ELR (cell line): ENCODE measurements around the gene DMAC2L.

Experiments
- DNase-seq: peaks from one replicate; pipeline ENCODE4 v3.0.0-alpha.2; 2015; ENCODE audit warnings: low read depth

The DMAC2L gene

DNA sequence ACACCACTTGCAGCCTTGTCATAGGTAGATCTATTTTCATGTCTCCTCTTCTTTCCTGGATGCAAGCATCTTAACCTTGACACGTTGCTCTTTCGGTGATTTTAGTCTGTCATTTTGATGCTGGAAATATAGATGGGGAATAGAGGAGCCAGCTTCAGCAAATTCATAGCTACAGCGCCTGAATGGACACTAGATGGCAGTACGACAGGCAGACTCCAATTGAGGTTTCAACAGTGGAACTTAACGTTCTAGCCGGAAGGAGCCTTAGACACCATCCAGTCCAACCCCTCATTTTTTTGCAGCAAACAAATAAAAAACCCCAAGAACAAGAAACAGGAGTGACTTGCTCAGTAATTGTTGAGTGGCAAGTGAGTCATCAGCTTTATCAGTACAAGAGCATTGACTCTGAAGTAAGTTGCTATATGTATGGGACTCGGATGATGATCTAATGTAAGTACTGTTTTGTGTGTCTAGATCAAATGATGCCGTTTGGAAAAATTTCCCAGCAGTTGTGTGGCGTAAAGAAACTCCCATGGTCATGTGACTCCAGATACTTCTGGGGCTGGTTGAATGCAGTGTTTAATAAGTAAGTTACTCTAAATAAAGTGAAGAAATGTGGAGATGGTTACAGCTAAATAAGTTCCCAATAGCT lies 9.0 kb downstream of the DMAC2L start:
- peak; percentile 98 for DNase-seq

DNA sequence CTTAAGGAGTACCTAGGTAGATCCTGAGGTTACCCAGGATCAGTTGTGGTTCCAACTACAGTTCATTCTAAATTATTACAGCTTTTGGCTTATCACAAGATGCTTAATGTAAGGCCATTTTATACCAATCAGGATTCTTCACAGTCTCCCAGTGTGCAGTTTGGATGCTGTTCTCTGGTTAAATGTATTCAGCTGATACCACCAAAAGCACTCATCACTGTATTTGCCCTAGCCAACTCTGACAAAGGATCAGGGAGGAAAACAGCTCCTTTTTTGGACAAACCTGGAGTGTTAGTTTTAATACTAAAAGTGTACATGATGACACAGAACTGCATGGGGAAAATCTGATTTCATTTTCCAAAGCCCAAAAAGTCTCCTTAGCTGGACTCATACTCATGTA lies 19.5 kb downstream of the DMAC2L start:
- no peak for DNase-seq

DNA sequence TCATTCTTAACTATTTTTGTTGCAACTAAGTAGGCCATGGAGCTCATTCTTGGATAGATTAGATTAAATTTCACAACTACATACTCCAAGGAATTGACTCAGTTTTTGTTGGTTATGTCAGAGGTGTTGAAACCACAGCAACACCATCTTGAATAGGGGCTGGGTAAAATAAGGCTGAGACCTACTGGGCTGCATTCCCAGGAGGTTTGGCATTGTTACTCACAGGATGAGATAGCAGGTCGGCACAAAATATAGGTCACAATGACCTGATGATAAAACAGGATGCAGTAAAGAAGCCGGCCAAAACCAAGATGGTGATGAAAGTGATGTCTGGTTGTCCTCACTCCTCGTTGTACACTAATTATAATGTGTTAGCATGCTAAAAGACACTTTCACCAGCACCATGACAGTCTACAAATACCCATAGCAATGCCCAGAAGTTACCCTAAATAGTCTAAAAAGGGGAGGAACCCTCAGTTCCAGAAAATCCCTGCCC lies 20.9 kb downstream of the DMAC2L start:
- peak; percentile 74 for DNase-seq

DNA sequence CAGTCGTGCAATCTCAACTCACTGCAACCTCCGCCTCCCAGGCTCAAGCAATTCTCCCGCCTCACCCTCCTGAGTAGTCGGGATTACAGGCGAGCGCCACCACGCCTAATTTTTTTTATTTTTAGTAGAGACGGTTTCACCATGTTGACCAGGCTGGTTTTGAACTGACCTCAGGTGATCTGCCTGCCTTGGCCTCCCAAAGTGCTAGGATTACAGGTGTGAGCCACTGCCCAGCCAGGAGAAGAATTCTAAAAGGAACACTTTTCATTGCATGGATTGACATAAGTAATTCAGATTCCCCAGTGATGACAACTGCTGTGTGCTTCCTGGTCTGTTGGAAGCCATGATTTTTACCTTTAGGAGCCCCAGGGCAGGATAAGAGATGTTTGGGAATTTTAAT lies 22.1 kb downstream of the DMAC2L start:
- DNase-seq: no peak

DNA sequence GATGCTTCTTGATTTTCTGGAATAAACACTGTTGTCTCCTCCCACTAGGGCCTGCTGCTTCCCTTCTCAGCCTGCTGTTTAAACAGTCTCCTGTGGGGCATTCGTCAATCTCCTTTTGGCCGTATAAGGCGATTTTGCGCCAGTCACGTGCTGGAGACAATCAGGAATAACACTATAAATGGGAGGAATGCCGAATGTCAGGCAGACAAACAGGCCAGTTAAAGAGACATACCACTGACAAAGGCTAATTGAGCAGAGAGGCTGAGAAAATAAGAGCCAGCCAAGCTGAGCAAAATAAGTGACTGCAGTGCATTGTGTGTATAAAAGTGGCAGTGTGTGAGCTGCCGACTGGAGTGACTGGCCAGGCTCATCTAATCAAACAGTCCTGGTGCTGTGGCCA lies 23.3 kb downstream of the DMAC2L start:
- DNase-seq: peak; percentile 40

DNA sequence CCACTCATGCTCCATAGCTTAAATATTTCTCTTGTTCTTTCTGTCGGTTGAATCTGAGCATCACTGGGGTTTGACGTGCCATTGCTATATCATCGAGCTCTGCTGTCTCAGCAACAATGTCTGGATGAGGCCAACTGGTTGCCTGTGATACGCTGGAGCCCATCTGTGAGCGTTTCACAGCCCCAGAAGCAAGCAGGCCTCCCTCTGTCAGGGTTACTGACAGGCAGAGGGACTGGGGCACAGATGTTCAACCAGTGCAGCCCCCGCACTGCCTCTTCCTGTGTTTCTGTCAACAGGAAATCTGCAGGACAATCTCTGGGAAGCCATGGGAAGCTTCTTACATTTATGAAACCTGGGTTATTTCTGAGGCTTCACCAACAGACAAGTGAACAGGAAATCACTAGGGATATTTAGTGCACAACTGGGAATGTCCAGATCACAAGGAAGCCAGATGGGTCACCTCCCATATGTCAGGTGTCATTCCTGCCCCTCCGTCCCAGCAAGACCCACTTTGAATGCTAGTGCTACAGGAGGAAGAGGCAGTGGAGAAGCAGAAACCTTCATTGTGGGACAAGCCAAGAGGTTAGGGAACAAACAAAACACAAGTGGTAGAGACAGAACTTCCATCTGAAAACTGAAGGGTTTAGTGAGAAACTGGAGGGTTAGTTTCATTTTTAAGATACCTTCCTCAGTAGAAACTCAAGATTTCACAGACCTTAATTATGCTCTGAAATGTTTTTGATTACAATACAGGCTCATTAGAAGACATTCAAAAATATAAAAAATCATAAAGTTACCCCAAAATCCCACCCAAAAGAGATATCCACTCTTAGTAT lies 24.1 kb downstream of the DMAC2L start:
- no peak for DNase-seq

DNA sequence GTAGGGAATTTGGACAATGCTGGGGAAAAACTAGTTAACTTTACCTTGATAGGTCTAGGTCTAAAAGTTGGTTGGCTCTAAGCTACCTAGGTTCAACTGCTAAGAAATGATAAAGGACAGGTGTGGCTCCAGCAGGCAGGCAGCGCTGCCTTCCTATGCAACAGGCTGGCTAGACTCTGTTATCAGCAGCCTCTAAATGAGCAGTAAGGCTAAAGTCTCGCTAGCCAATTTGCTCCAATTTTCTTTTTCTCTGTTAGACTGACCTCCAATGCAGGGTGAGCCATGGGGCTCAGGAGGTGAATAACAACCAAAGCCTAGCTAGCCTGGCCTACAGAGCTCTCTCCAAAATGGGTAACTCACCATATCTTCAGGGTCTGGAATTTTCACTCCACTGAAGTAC lies 26.5 kb downstream of the DMAC2L start:
- no peak for DNase-seq

DNA sequence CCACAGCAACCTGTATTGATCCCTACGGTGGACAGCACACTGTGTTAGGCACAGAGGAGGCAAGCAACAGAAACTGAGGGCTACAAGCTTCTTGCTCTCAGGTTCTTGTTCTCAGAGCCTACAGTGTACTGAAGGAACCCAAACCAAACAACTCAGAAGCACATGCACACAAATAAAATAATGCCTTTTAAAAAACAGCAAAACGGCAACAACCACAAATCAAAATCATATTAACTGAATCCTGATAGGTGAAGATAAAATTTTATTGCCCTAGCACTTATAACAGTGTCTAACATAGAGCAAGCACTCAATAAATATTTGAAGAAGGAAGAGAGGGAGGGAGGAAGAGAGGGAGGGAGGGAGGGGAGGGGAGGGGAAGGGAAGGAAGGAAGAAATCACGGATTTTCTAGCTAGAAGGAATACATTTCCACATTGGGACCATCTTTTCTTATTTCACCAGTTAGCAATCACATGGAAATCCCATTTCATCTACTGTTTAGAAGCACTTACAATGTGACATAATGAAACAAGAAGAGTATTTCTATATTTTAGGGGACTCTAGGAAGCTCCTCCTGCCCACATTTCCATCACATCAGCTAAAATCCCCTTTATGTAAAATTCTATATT lies 27.2 kb downstream of the DMAC2L start:
- no peak for DNase-seq

DNA sequence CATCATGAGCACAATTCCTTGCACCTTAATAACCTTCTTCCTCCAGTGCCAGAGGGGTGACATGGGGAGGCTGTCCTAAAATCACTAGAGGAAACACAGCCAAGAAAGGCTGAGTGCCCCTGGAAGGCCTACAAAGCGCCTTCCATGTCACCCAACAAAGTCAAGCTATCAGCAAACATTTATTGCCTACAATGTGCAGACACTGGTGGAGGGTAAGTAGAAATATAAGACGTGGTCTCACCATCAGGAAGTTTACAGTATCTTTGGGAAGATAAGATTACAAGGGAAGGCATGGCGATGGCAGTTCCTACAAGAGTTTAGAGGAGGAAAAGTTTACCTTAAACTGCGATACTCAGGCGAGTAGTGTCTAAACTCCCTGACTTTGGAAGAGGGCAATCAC lies 27.9 kb downstream of the DMAC2L start:
- DNase-seq: no peak

DNA sequence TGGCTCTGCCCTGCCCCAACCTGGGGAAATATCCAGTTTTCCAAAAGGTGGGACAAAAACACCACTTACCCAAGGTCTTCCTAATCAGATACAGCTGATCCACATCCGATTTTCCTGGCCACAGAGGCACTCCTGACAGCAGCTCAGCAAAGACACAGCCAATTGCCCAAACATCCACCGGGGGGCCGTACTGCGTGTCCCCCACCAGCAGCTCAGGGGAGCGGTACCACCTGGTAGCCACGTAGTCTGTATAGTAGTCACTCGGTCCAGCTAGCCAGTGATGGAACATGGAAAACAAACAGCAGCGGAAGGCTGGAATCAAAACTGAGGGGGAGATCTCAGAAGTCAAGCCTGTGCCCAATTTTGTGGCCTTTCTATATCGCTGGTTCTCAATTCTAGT lies 28.8 kb downstream of the DMAC2L start:
- peak; percentile 30 for DNase-seq

DNA sequence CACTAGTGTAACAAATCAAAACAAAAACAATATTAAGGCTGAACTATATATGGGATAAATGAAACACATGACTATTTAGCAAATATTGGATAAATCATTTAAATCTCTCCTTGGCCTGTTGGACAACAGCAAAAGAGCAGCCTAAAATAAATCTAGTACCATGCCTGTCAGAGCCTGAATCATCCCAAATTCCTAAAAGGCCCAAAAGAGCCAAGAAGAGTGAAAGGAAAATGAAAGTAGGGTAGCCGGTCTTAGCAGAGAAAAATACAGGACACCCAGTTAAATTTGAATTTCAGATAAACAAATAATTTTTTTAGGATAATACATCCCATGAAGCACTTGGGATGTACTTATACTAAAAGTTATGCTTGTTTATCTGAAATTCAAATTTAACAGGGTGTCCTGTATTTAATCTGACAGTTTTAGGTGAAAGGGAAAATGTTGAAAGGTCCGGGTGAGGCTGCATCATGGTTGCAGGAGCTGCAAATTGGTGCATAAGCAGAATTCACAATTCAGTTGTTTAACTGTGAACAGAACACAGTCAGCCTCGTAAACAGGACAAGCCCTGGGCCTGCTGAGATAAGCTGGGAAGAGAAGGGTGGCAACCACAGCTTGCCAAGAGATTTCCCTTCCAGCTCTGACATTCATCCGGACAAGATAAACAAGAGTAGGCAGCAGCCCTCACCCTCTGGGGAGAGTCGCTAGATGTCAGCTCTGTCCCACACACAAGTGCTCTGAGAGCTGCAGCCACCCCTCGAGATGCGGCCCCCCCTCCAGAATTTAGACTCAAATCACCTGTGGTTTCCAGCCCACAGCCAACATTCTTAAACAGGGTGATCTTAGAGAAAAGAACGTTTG lies 30.3 kb downstream of the DMAC2L start:
- DNase-seq: peak; percentile 72

DNA sequence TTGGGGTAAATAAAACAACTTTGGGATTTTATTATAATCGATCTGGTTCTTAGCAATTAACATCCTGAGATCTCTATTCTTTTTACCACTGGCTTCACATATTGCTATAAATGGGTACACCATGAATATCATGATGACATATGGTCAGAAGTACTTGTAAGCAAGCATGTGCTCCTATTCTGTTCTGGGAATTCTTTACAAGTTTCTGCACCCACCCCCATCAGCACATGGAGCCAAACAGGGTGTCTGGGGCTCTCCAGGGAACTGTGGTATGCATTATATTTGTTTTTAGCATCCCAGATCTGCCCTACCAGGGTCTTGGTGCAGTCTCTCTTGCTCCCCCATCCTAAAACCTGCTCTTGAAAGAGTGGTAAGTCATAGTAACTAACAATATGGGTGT lies 31.3 kb downstream of the DMAC2L start:
- DNase-seq: no peak

DNA sequence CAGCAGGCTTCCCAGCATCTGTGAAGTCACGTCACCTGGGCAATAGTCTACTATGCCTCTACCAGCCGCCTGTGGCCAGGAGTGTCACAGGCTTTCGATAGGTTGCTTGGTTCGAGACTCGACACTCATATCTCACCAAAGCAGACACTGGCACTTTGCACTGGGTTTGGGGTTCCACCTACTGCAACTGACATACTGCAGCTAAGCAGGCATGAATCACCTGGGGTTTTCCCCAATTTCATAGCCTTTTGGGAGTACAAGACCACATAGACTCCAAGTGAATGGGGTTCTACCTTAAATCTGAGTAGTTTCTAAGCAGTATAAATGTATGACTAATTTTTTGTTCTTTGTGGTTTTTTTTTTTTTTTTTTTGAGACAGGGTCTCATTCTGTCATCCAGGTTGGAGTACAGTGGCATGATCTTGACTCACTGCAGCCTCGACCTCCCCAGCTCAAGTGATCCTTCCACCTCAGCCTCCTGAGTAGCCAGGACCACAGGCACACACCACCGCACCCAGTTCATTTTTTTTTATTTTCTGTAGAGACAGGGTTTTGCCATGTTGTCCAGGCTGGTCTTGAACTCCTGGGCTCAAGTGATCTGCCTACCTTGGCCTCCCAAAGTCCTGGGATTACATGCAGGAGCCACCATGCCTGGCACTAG lies 32.1 kb downstream of the DMAC2L start:
- DNase-seq: peak; percentile 69

DNA sequence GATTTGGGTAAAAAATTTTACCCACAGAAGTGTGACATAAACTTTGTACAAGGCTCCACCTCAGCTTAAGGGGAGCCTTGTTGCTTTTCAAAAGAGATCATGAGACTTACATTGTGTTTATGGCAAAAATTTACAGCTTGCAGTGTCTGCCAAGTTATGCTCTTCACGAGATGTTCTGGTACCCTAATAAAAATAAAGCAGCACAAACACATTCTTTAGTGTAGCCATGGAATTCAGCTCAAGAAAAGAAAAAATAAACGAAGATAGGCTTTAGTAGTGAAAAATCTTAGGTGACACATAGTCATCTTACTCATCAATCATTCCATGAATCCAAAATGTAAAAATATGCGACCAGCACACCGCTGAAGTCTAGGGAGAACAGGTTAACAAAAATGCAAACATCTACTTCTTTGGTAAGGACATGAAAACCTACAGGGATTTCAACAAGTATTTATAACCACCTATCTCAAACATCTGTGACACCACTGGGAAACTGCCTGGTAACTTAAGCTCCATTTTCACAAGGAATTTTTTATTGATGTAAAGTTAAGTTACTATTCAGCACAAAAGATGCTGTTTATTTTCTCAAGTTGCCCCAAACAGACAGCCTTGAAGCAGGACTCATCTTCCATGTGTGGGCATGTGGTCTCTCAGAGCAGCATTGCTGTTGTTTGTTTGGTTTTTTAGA lies 32.9 kb downstream of the DMAC2L start:
- DNase-seq: peak; percentile 24

DNA sequence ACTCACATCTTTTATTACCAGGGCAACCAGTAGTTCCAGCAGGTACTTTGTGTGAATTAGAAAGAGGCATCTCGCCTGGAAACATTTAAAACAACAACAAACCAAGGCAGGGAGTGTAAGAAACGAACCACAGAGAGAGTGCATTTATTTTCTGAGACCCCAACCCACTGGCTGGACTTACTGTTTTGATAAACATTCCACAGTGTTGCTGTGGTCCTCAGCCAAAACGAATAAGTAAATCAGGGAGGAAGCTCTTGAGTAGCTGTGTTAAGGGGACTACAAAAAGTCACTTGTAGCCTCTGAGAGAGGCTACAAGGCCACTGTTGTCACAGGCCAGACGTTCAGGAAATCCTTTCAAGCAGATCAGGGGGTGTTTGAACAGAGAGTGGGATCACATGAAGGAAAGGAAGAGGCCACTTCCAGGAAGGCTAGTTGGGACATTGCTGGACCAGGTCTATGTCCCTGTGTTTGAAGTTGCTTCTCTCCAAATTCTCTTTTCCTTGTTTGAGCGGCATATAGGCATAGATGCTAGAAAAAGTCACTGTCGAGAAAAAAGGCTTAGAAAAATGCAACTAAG lies 33.8 kb downstream of the DMAC2L start:
- no peak for DNase-seq

DNA sequence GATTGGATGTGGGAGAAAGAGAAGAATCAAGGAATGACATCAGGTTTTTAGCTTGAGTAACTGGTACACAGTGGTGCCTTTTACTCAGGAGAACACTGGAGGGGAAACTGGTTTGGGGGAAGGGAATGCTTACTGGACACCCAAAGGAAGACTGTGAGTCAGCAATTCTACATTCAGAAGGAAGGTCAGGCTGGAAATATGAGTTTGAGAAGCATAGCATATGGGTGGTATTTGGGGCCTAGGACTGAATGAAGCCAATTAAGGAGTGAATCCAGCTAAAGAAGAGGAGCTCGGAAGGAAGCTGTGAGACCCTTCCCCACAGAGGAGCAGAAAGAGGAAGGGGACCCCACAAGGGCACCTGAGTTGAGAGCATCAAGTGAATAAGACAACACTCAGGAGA lies 35.4 kb downstream of the DMAC2L start:
- peak; percentile 60 for DNase-seq

DNA sequence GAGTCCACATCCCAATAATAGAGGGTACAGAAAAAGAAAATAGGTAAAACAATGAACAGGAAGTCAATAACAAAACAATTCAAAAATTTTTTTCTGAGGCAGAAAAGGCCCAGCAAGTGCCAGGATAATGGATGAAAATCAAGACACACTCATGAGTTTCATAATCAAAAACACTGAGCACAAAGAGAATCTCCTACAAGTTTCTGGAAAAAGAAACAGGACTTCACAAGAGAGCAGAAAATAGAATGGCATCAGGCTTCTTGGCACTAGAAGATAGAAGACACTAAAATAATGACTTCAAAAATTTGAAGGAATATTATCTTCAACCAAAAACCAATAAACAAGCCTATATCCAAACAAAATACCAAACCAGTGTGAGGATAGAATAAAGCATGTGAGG lies 36.8 kb downstream of the DMAC2L start:
- no peak for DNase-seq

DNA sequence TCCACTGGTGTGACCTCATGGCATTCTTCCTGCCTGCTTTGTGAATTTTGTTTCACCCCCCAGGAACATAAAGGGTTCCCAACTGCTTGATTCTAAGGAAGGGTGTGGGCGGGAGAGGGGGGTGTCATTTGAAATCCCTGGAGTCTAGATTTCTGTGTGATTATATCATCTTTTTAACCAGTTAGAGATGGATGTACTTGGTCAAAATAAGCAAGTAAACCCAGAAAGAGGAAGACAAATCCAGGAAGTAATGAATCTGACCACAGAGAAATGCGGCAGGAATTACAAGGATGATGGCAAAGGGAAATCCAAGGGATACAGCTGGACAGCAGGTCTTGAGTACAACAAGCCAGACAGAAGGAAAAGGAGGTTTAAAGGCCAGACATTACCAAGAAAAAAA lies 38.9 kb downstream of the DMAC2L start:
- DNase-seq: no peak

DNA sequence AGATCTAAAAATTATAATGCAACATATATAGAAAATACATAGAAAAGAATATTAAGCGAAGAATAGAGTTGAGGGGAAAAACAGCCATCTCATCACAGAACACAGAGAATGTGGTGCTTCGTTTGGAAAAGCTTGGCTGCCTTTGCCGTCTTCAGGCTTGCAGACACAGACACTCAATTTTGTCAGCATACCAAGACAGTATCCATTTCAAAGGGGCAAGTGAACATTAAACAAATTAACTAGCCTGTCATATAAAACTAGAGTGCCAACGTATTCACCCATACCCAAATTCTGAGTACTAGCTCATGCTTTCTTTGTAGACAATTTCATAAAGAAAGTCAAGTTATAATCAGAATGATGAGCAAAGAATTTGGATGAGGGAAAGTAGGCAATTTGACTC lies 40.5 kb downstream of the DMAC2L start:
- no peak for DNase-seq

DNA sequence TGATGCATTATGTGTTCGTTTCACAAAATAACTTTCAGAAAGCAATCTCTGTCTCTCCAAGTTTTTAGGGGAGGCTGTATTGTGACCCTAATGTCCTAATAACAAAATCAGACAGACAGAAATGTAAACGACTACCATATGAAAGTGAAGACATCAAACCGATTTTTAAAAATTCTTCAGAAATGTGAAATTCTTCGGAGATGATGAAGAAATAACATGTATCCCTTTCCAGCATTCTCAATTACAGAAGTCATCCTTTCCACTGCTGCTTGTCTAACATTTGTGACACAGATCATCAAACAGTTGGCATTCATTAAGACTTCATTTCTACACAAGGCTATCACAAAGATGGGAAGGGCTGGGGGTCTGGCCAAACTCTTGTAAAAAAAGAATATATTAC lies 41.0 kb downstream of the DMAC2L start:
- no peak for DNase-seq

DNA sequence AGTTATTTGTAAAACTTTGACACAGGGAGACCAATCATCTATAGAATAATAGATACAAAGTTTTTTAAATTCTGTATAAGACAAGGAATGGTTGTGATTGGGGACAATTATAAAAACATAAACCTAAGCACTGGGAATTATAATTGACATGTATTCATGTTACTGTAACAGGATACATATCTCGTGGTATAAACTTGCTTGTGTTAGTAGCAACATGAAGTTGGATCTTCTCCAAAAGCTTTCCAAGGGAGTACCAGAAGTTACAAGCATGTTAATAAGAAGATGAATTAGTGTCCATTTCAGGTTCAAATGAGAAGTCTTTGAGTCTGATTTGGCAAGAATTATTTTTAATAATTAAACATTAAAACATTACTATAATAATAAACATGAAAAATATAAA lies 42.4 kb downstream of the DMAC2L start:
- no peak for DNase-seq
